Calu3 (cell line): Measurements from ENCODE around the gene PTPRN2. TPM values are rescaled to one million over a fixed set of nuclear protein-coding genes. Genes with fewer than 3 reads are reported as not detected.

Experiments used
- BruUV-seq: library from RNA; stranded (reverse); fragments of 400-500 nt; replicated peaks from 2 replicates; lab custom pipeline; 2021; lab: Mats Ljungman, UMichigan
- CTCF ChIA-PET: fragments of 300-600 bp; sonication (Branson Sonifier 250); formaldehyde crosslinking; loops from one replicate; lab custom pipeline; 2022; ENCODE audit warnings: antibody characterized with exemption; lab: Charles Lee
- DNase-seq: peaks from one replicate; pipeline ENCODE4 v3.0.0; 2022
- H3K27ac Mint-ChIP-seq: one replicate; pipeline ENCODE4 v1.8.0; 2022; ENCODE audit warnings: mixed read lengths; ENCODE audit not compliant: unreplicated experiment
- H3K27me3 Mint-ChIP-seq: one replicate; pipeline ENCODE4 v1.8.0; 2022; ENCODE audit warnings: mixed read lengths; ENCODE audit not compliant: unreplicated experiment
- H3K36me3 Mint-ChIP-seq: one replicate; pipeline ENCODE4 v1.8.0; 2022; ENCODE audit warnings: mild to moderate bottlenecking, moderate library complexity, mixed read lengths; ENCODE audit not compliant: insufficient read depth, unreplicated experiment
- H3K4me1 Mint-ChIP-seq: one replicate; pipeline ENCODE4 v1.8.0; 2022; ENCODE audit warnings: mild to moderate bottlenecking, low read depth, mixed read lengths; ENCODE audit not compliant: unreplicated experiment
- H3K4me3 Mint-ChIP-seq: one replicate; pipeline ENCODE4 v1.8.0; 2022; ENCODE audit warnings: mild to moderate bottlenecking, low read depth, moderate library complexity, mixed read lengths; ENCODE audit not compliant: unreplicated experiment
- H3K9me3 Mint-ChIP-seq: one replicate; pipeline ENCODE4 v1.8.0; 2022; ENCODE audit warnings: low read depth, mixed read lengths; ENCODE audit not compliant: unreplicated experiment
- intact Hi-C: fragments of 100-400 bp; cut with micrococcal nuclease; formaldehyde crosslinking; loops from one replicate; pipeline ENCODE4 v1.10.0; 2022; ENCODE audit not compliant: unreplicated experiment
- total RNA-seq: library from RNA; stranded (reverse); gene quantifications from 2 replicates; pipeline ENCODE4 v1.2.3, GENCODE V29; 2022
- TF ChIP-seq, protein P1 (sequence below): fragments of 200-600 bp; IDR thresholded peaks from one replicate; pipeline ENCODE4 v1.8.0; 2022; ENCODE audit warnings: antibody characterized with exemption; ENCODE audit not compliant: unreplicated experiment

PTPRN2 gene
- total RNA-seq, 1 experiment from 2014 or later = 2.0 TPM

DNA sequence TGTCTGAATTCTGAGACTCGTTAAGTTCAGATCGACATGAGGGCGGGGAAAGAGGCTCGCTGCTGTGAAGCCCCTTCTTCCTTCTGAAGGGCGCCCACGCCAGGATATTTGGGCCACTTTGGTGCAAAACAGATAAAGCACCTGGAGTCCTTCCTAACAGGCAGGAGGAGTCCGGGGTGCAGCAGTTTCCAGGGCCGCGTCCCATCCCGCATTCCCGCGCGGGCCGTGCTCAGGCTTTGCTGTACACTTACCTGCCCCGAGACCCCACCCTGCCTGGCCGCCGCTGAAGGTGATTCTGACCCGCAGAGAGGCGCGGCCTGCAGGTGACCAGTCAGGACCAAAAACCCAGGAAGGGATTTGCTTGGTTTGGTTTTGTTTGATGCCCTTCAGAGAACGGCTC lies 454.6 kb downstream of the PTPRN2 start:
- no peaks in the 10 kb centered on the region for H3K27me3 Mint-ChIP-seq
- intact Hi-C loops = no loop called here
- H3K4me3 Mint-ChIP-seq = no peak overlapping the region
- TF ChIP-seq, protein P1, sequence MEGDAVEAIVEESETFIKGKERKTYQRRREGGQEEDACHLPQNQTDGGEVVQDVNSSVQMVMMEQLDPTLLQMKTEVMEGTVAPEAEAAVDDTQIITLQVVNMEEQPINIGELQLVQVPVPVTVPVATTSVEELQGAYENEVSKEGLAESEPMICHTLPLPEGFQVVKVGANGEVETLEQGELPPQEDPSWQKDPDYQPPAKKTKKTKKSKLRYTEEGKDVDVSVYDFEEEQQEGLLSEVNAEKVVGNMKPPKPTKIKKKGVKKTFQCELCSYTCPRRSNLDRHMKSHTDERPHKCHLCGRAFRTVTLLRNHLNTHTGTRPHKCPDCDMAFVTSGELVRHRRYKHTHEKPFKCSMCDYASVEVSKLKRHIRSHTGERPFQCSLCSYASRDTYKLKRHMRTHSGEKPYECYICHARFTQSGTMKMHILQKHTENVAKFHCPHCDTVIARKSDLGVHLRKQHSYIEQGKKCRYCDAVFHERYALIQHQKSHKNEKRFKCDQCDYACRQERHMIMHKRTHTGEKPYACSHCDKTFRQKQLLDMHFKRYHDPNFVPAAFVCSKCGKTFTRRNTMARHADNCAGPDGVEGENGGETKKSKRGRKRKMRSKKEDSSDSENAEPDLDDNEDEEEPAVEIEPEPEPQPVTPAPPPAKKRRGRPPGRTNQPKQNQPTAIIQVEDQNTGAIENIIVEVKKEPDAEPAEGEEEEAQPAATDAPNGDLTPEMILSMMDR = no peak
- no peak overlapping the region for H3K27ac Mint-ChIP-seq
- no peaks in the 10 kb centered on the region for H3K4me1 Mint-ChIP-seq
- H3K9me3 Mint-ChIP-seq = peaks cover 3% of the 10 kb centered on the region
- BruUV-seq = no TSS peak
- DNase-seq = no peak
- no peaks in the 10 kb centered on the region for H3K36me3 Mint-ChIP-seq
- CTCF ChIA-PET = no interaction called here

- no peak overlapping the region for H3K27ac Mint-ChIP-seq
- H3K27me3 Mint-ChIP-seq = no peaks in the 10 kb centered on the region
- TF ChIP-seq, protein P1 = no peak
- H3K4me3 Mint-ChIP-seq = no peak overlapping the region
- DNase-seq = no peak
- no peaks in the 10 kb centered on the region for H3K4me1 Mint-ChIP-seq
- H3K36me3 Mint-ChIP-seq = no peaks in the 10 kb centered on the region
- H3K9me3 Mint-ChIP-seq = peaks cover 3% of the 10 kb centered on the region
- intact Hi-C loops = no loop called here
- BruUV-seq = no TSS peak
- CTCF ChIA-PET = no interaction called here
Measured at GRCh38 chr7:158130023-158130409, 457.6 kb downstream of the PTPRN2 start.

GRCh38 chr7:158129037-158130022 lies 458.3 kb downstream of the PTPRN2 start:
- intact Hi-C loops = no loop called here
- no peak overlapping the region for H3K27ac Mint-ChIP-seq
- no TSS peak for BruUV-seq
- TF ChIP-seq, protein P1 = no peak
- DNase-seq = no peak
- no peaks in the 10 kb centered on the region for H3K27me3 Mint-ChIP-seq
- H3K9me3 Mint-ChIP-seq = peaks cover 7% of the 10 kb centered on the region
- no peak overlapping the region for H3K4me3 Mint-ChIP-seq
- CTCF ChIA-PET = no interaction called here
- no peaks in the 10 kb centered on the region for H3K4me1 Mint-ChIP-seq
- no peaks in the 10 kb centered on the region for H3K36me3 Mint-ChIP-seq

DNA sequence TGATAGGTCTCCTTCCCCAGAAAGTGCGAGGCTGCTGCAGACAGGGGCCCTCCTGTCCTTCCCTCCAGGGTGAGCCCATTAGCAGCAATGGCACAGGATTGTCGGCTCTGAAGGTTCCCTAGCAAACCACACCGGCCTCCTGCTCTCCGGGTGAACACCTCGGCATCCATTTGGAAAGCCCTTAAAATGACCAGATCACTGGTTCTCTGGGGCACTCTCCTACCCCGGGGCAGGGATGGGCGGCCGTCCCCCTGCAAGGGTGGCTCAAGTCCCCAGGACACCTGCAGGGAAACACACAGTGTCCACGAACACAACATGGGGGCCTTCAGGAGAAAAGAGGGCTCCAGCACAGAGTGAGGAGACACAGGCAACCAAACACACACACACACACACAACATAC lies 459.1 kb downstream of the PTPRN2 start:
- Mint-ChIP-seq H3K4me3 (no peak overlapping the region), H3K4me1 (no peaks in the 10 kb centered on the region), H3K9me3 (peaks cover 9% of the 10 kb centered on the region), H3K27ac (no peak overlapping the region), H3K36me3 (no peaks in the 10 kb centered on the region), H3K27me3 (no peaks in the 10 kb centered on the region)
- TF ChIP-seq, protein P1 = no peak
- no TSS peak for BruUV-seq
- DNase-seq = no peak
- CTCF ChIA-PET = no interaction called here
- intact Hi-C loops = no loop called here
